Measurements from ENCODE around the gene PRSS37.

Gene PRSS37

GRCh38 chr7:141841385-141841784, at the start of gene PRSS37:
TSS of gene PRSS37 (minus strand) at chr7:141841485. CDS start at chr7:141841049, 436 bp downstream.
- TF ChIP-seq CTCF (IDR thresholded peaks at IDR 0.05), result no peak

GRCh38 chr7:141889321-141889720, 48.0 kb upstream of the PRSS37 start:
- no peak for TF ChIP-seq CTCF (IDR thresholded peaks at IDR 0.05)

- TF ChIP-seq CTCF (IDR thresholded peaks at IDR 0.05), result no peak
These were observed 43.4 kb upstream of the PRSS37 start for GRCh38 chr7:141884539-141885225.

- no peak for TF ChIP-seq CTCF (IDR thresholded peaks at IDR 0.05)
These were observed 39.7 kb upstream of the PRSS37 start for GRCh38 chr7:141880960-141881359.

- TF ChIP-seq CTCF (IDR thresholded peaks at IDR 0.05), result no peak
These were observed 36.1 kb upstream of the PRSS37 start for GRCh38 chr7:141877365-141877764.

GRCh38 chr7:141876371-141876770, 35.1 kb upstream of the PRSS37 start:
- no peak for TF ChIP-seq CTCF (IDR thresholded peaks at IDR 0.05)

GRCh38 chr7:141875453-141875852, 34.2 kb upstream of the PRSS37 start:
- TF ChIP-seq CTCF (IDR thresholded peaks at IDR 0.05), result no peak

GRCh38 chr7:141874787-141875186, 33.5 kb upstream of the PRSS37 start:
- TF ChIP-seq CTCF (IDR thresholded peaks at IDR 0.05), result no peak
